Dedifferentiated amniotic fluid mesenchymal stem cell (primary cell): ENCODE results near the gene SANBR.

ENCODE experiments used
- DNase-seq: peaks from one replicate; pipeline ENCODE4 v3.0.0-alpha.2; 2016; ENCODE audit errors: extremely low spot score

SANBR gene

GRCh38 chr2:61089797-61090196 lies 24.1 kb downstream of the SANBR start:
- no peak for DNase-seq

- no peak for DNase-seq
Observed at GRCh38 chr2:61090386-61090921, 24.8 kb downstream of the SANBR start.

- DNase-seq = no peak
Observed at GRCh38 chr2:61091485-61091884, 25.8 kb downstream of the SANBR start.

GRCh38 chr2:61096438-61096837 lies 30.8 kb downstream of the SANBR start:
- no peak for DNase-seq

- DNase-seq = no peak
Observed at GRCh38 chr2:61100801-61101200, 35.1 kb downstream of the SANBR start.

- no peak for DNase-seq
Observed at GRCh38 chr2:61109291-61109690, 43.6 kb downstream of the SANBR start.

- no peak for DNase-seq
Observed at GRCh38 chr2:61111708-61112107, 46.0 kb downstream of the SANBR start.

GRCh38 chr2:61114147-61114546 lies 48.5 kb downstream of the SANBR start:
- no peak for DNase-seq
